ENCODE measurements around the gene PDE4A. TPM values are rescaled to one million over a fixed set of nuclear protein-coding genes. Genes with fewer than 3 reads are reported as not detected.

Gene PDE4A
- total RNA-seq, 2 experiments from 2014 or later: 24.6 to 25.5 TPM

GRCh38 chr19:10516671-10517286 lies 96.4 kb downstream of the PDE4A start:
- H3K36me3 Mint-ChIP-seq (ENCODE audit: low read depth): no peaks in the 10 kb centered on the region
- H3K9me3 Mint-ChIP-seq: no peaks in the 10 kb centered on the region
- ChIA-PET POLR2A (interaction anchor here (0.8 to 1.4 kb wide), 6 partner anchors 8 to 127 kb away, joined by 3 to 4 read pairs (median 3); no protein-coding TSS in a partner anchor), CTCF (interaction anchor here (0.8 to 1.3 kb wide), 4 partner anchors 11 to 35 kb away, joined by 3 to 5 read pairs (median 4); no protein-coding TSS in a partner anchor)
- DNase-seq (no peak), ATAC-seq (peak; percentile 21)
- peak overlapping the region; percentile 1 for H3K27ac Mint-ChIP-seq
- TF ChIP-seq CTCF (IDR thresholded peaks at IDR 0.05): no peak
- peak overlapping the region; percentile 45 for H3K4me3 Mint-ChIP-seq
- H3K4me1 Mint-ChIP-seq (ENCODE audit: low read depth): peaks cover 24% of the 10 kb centered on the region
- intact Hi-C loops (cut with micrococcal nuclease): no loop called here
- H3K27me3 Mint-ChIP-seq: peaks cover 54% of the 10 kb centered on the region

GRCh38 chr19:10517361-10517759 lies 97.0 kb downstream of the PDE4A start, which contains the start of gene S1PR5:
S1PR5 (minus strand) TSS chr19:10517447; CDS start chr19:10515011, 2,436 bp downstream.
- H3K27ac Mint-ChIP-seq: peak within 1 kb of the TSS; percentile 10
- CTCF ChIA-PET: interaction anchor here (1.1 to 1.3 kb wide), 2 partner anchors 25 to 34 kb away, joined by 3 to 5 read pairs; no protein-coding TSS in a partner anchor
- TF ChIP-seq CTCF (IDR thresholded peaks at IDR 0.05): no peak
- peaks cover 24% of the 10 kb centered on the region for H3K4me1 Mint-ChIP-seq (ENCODE audit: low read depth)
- POLR2A ChIA-PET: interaction anchor here (0.9 to 1.4 kb wide), 5 partner anchors 30 to 126 kb away, joined by 3 to 4 read pairs (median 3); no protein-coding TSS in a partner anchor
- DNase-seq: no peak
- peak within 1 kb of the TSS; percentile 48 for H3K4me3 Mint-ChIP-seq
- no peaks in the 10 kb centered on the region for H3K36me3 Mint-ChIP-seq (ENCODE audit: low read depth)
- intact Hi-C loops (cut with micrococcal nuclease): no loop called here
- peak; percentile 12 for ATAC-seq
- H3K27me3 Mint-ChIP-seq: peaks cover 54% of the 10 kb centered on the region
- no peaks in the 10 kb centered on the region for H3K9me3 Mint-ChIP-seq

GRCh38 chr19:10517760-10518443 lies 97.6 kb downstream of the PDE4A start:
- DNase-seq (no peak), ATAC-seq (peak; percentile 17)
- Mint-ChIP-seq H3K27ac (peak overlapping the region; percentile 10), H3K9me3 (no peaks in the 10 kb centered on the region), H3K4me1 (ENCODE audit: low read depth) (peaks cover 24% of the 10 kb centered on the region), H3K4me3 (peak overlapping the region; percentile 48), H3K36me3 (ENCODE audit: low read depth) (no peaks in the 10 kb centered on the region), H3K27me3 (peaks cover 53% of the 10 kb centered on the region)
- intact Hi-C loops (cut with micrococcal nuclease): no loop called here
- CTCF ChIA-PET: interaction anchor here (1.1 kb wide), 1 partner anchor 182 kb away, joined by 3 read pairs; no protein-coding TSS in a partner anchor
- POLR2A ChIA-PET: interaction anchor here (0.9 to 1.4 kb wide), 3 partner anchors 29 to 52 kb away, joined by 3 to 4 read pairs (median 4); no protein-coding TSS in a partner anchor
- no peak for TF ChIP-seq CTCF (IDR thresholded peaks at IDR 0.05)

GRCh38 chr19:10518444-10519361 lies 98.4 kb downstream of the PDE4A start:
- Mint-ChIP-seq H3K4me3 (peak overlapping the region; percentile 48), H3K9me3 (no peaks in the 10 kb centered on the region), H3K27ac (peak overlapping the region; percentile 29), H3K4me1 (ENCODE audit: low read depth) (peaks cover 21% of the 10 kb centered on the region), H3K36me3 (ENCODE audit: low read depth) (no peaks in the 10 kb centered on the region), H3K27me3 (peaks cover 46% of the 10 kb centered on the region)
- DNase-seq (peak; percentile 37), ATAC-seq (peak; percentile 22)
- TF ChIP-seq CTCF (IDR thresholded peaks at IDR 0.05): no peak
- ChIA-PET POLR2A (interaction anchor here (1.8 kb wide), 1 partner anchor 34 kb away, joined by 6 read pairs; no protein-coding TSS in a partner anchor), CTCF (interaction anchor here (0.9 to 1.1 kb wide), 3 partner anchors 35 to 340 kb away, joined by 3 read pairs; no protein-coding TSS in a partner anchor)
- intact Hi-C loops (cut with micrococcal nuclease): no loop called here

Small RNA genes lying within 50 kb of the gene (microRNA-seq; reads per million reads assigned to microRNA genes)
- gene MIR1181 (ENCODE audit: borderline microRNAs expressed, borderline replicate concordance): 0.91 reads per million

Other genes with a start within 250 kb of the PDE4A start
- 100 to 1,000 TPM; 372 to 379 TPM for gene DNMT1, start 225.6 kb upstream of the PDE4A start, total RNA-seq
- gene S1PR2, start 189.2 kb upstream of the PDE4A start, total RNA-seq: 1 to 10 TPM; 6.3 to 6.6 TPM
- gene MRPL4, start 168.3 kb upstream of the PDE4A start, total RNA-seq: 100 to 1,000 TPM; 151 to 153 TPM
- 10 to 100 TPM; 35.5 to 37.2 TPM for gene ICAM1, start 149.4 kb upstream of the PDE4A start, total RNA-seq
- gene ICAM4, start 133.6 kb upstream of the PDE4A start, total RNA-seq: under 1 TPM; 0.36 to 0.54 TPM
- gene ICAM5, start 130.6 kb upstream of the PDE4A start, total RNA-seq: 1 to 10 TPM; 5.0 to 5.3 TPM
- gene ZGLP1, start 110.7 kb upstream of the PDE4A start, total RNA-seq: 1 to 10 TPM; 3.2 to 3.7 TPM
- gene FDX2, start 104.5 kb upstream of the PDE4A start, total RNA-seq: 10 to 100 TPM in 1 of 2 experiments, 1 to 10 TPM in 1; 8.1 to 14.3 TPM
- 100 to 1,000 TPM; 105 to 111 TPM for gene RAVER1, start 87.0 kb upstream of the PDE4A start, total RNA-seq
- 100 to 1,000 TPM; 106 to 107 TPM for gene ICAM3, start 80.9 kb upstream of the PDE4A start, total RNA-seq
- 100 to 1,000 TPM; 143 TPM for gene TYK2, start 40.0 kb upstream of the PDE4A start, total RNA-seq
- gene CDC37, start 17.0 kb upstream of the PDE4A start, total RNA-seq: 100 to 1,000 TPM; 236 to 238 TPM
- gene KEAP1, start 82.8 kb downstream of the PDE4A start, total RNA-seq: 10 to 100 TPM; 44.7 to 55.0 TPM
- 1 to 10 TPM in 1 of 2 experiments, under 1 TPM in 1; 0.81 to 1.1 TPM for gene S1PR5, start 96.9 kb downstream of the PDE4A start, total RNA-seq
- gene ATG4D, start 123.4 kb downstream of the PDE4A start, total RNA-seq: 10 to 100 TPM; 21.7 to 22.5 TPM
- 10 to 100 TPM; 50.0 to 58.3 TPM for gene KRI1, start 145.5 kb downstream of the PDE4A start, total RNA-seq
- gene CDKN2D, start 148.4 kb downstream of the PDE4A start, total RNA-seq: 10 to 100 TPM; 62.1 to 67.1 TPM
- gene AP1M2, start 166.8 kb downstream of the PDE4A start, total RNA-seq: not detected
- gene SLC44A2, start 205.0 kb downstream of the PDE4A start, total RNA-seq: 10 to 100 TPM; 66.0 to 71.4 TPM
- 100 to 1,000 TPM; 435 to 450 TPM for gene ILF3, start 233.8 kb downstream of the PDE4A start, total RNA-seq